ENCODE results near the gene MRPL24.

MRPL24 gene

GRCh38 chr1:156748670-156749418 lies 8.0 kb upstream of the MRPL24 start (continued):
- TF ChIP-seq ATF2 (tag by site-specific recombination; IDR thresholded peaks at IDR 0.05; ENCODE audit: low read depth) = no peak
- no peak for TF ChIP-seq ZNF610 (tag by site-specific recombination; IDR thresholded peaks at IDR 0.05; ENCODE audit: borderline replicate concordance)
- TF ChIP-seq KLF16 (tag by site-specific recombination; IDR thresholded peaks at IDR 0.05) = no peak
- TF ChIP-seq HOXC10 (CRISPR knock-in tag; IDR thresholded peaks at IDR 0.05) = no peak
- no peak for TF ChIP-seq ZFP3 (tag by site-specific recombination; IDR thresholded peaks at IDR 0.05; ENCODE audit: low read depth)
- TF ChIP-seq ZNF544 (tag by site-specific recombination; IDR thresholded peaks at IDR 0.05) = no peak
- TF ChIP-seq HOXA7 (CRISPR knock-in tag; IDR thresholded peaks at IDR 0.05; ENCODE audit: borderline replicate concordance) = no peak
- TF ChIP-seq ZNF670 (tag by site-specific recombination; IDR thresholded peaks at IDR 0.05; ENCODE audit: low read depth) = no peak
- TF ChIP-seq GLIS2 (tag by site-specific recombination; IDR thresholded peaks at IDR 0.05) = peak; percentile 50; the same call in 1 of the 2 replicates
- TF ChIP-seq AEBP2 (tag by site-specific recombination; IDR thresholded peaks at IDR 0.05; ENCODE audit: borderline replicate concordance) = no peak
- TF ChIP-seq ZNF561 (tag by site-specific recombination; IDR thresholded peaks at IDR 0.05; ENCODE audit: borderline replicate concordance) = no peak
- no peak for TF ChIP-seq ZSCAN18 (tag by site-specific recombination; IDR thresholded peaks at IDR 0.05)
- TF ChIP-seq TCF7L2 (IDR thresholded peaks at IDR 0.05; ENCODE audit: borderline replicate concordance, low read depth, low read length) = no peak
- TF ChIP-seq ZSCAN30 (tag by site-specific recombination; IDR thresholded peaks at IDR 0.05) = no peak
- no peak for TF ChIP-seq TRIM28 (IDR thresholded peaks at IDR 0.05; ENCODE audit: borderline replicate concordance, low read length)
- no peak for TF ChIP-seq ZNF548 (tag by site-specific recombination; IDR thresholded peaks at IDR 0.05)
- peak; percentile 88 for TF ChIP-seq PRDM10 (tag by site-specific recombination; IDR thresholded peaks at IDR 0.05)
- TF ChIP-seq ZSCAN16 (tag by site-specific recombination; IDR thresholded peaks at IDR 0.05) = 0 out of 2 replicates have a peak, but pooled peaks have one; percentile 32
- no peak for TF ChIP-seq ZNF660 (tag by site-specific recombination; IDR thresholded peaks at IDR 0.05)
- no peak for TF ChIP-seq ZNF292 (tag by site-specific recombination; IDR thresholded peaks at IDR 0.05; ENCODE audit: borderline replicate concordance, low read depth)
- TF ChIP-seq ZNF521 (tag by site-specific recombination; IDR thresholded peaks at IDR 0.05) = no peak
- no peak for TF ChIP-seq PRDM6 (tag by site-specific recombination; IDR thresholded peaks at IDR 0.05)
- TF ChIP-seq GLI2 (tag by site-specific recombination; IDR thresholded peaks at IDR 0.05; ENCODE audit: borderline replicate concordance, low read depth) = no peak
- no peak for TF ChIP-seq ZNF426 (tag by site-specific recombination; IDR thresholded peaks at IDR 0.05)
- TF ChIP-seq ZNF274 (IDR thresholded peaks at IDR 0.05; ENCODE audit: low read length) = no peak
- no peak for TF ChIP-seq ZNF274 (tag by site-specific recombination; IDR thresholded peaks at IDR 0.05; ENCODE audit: borderline replicate concordance)
- TF ChIP-seq OSR2 (tag by site-specific recombination; IDR thresholded peaks at IDR 0.05) = no peak
- no peak for TF ChIP-seq YY1 (tag by site-specific recombination; IDR thresholded peaks at IDR 0.05)
- TF ChIP-seq ZNF157 (tag by site-specific recombination; IDR thresholded peaks at IDR 0.05) = no peak
- no peak for TF ChIP-seq ZNF623 (tag by site-specific recombination; IDR thresholded peaks at IDR 0.05)
- no peak for TF ChIP-seq ZNF354C (tag by site-specific recombination; IDR thresholded peaks at IDR 0.05; ENCODE audit: borderline replicate concordance, low read depth)
- no peak for TF ChIP-seq ZNF747 (tag by site-specific recombination; IDR thresholded peaks at IDR 0.05)

Measured in HEK293 (cell line).